Thoracic aorta (tissue), 2 donors: ENCODE measurements around the gene VPS35L. TPM values are rescaled to one million over a fixed set of nuclear protein-coding genes. Genes with fewer than 3 reads are reported as not detected.

Experiments
- ATAC-seq: fragments of 150-250 bp; one replicate; pipeline ENCODE4 v1.8.0; 2017; ENCODE audit warnings: low read depth; ENCODE audit not compliant: insufficient number of reproducible peaks, low FRiP score
- DNase-seq: peaks from one replicate; pipeline ENCODE4 v3.0.0-alpha.2; 2020; ENCODE audit warnings: low spot score
- H3K27ac ChIP-seq, 2 donors: fragments of 200-600 bp; sonication (generic); 1 replicate in 1 of 2; 2 replicates in 1 of 2; pipeline ENCODE4 v1.5.1; 2016; ENCODE audit warnings: mild to moderate bottlenecking in 2 of 2, moderate library complexity in 2 of 2
- H3K27me3 ChIP-seq: fragments of 200-600 bp; sonication (generic); replicated peaks from 2 replicates; pipeline ENCODE4 v1.6.0; 2016; ENCODE audit warnings: mild to moderate bottlenecking; ENCODE audit not compliant: insufficient read depth
- H3K36me3 ChIP-seq: fragments of 200-600 bp; sonication (generic); one replicate; pipeline ENCODE4 v1.5.1; 2016
- H3K4me1 ChIP-seq, 2 donors: fragments of 200-600 bp; sonication (generic); 1 replicate in 1 of 2; 2 replicates in 1 of 2; pipeline versions ENCODE4 v1.5.1 to v1.6.0; 2016; ENCODE audit warnings: low read depth in 2 of 2, mild to moderate bottlenecking in 1 of 2; ENCODE audit not compliant: control insufficient read depth in 1 of 2
- H3K4me3 ChIP-seq: fragments of 200-600 bp; sonication (generic); 2 replicates; pipeline ENCODE4 v1.5.1; 2016; ENCODE audit warnings: mild to moderate bottlenecking
- H3K9me3 ChIP-seq: fragments of 200-600 bp; sonication (generic); 2 replicates; pipeline ENCODE4 v1.5.1; 2016
- total RNA-seq, 2 donors: library from RNA; depleted of rRNA; stranded (reverse); fragments of >200 nt; gene quantifications; one replicate each; pipeline versions ENCODE4 v1.1.0 to v1.2.3, GENCODE V29; 2016
- TF ChIP-seq, protein P1 (sequence below): fragments of 200-600 bp; sonication (generic); IDR thresholded peaks from one replicate; pipeline ENCODE4 v1.5.1; 2019; ENCODE audit warnings: antibody characterized with exemption

VPS35L gene
- total RNA-seq, 2 donors from 2014 or later: 38.2 to 41.6 TPM

DNA sequence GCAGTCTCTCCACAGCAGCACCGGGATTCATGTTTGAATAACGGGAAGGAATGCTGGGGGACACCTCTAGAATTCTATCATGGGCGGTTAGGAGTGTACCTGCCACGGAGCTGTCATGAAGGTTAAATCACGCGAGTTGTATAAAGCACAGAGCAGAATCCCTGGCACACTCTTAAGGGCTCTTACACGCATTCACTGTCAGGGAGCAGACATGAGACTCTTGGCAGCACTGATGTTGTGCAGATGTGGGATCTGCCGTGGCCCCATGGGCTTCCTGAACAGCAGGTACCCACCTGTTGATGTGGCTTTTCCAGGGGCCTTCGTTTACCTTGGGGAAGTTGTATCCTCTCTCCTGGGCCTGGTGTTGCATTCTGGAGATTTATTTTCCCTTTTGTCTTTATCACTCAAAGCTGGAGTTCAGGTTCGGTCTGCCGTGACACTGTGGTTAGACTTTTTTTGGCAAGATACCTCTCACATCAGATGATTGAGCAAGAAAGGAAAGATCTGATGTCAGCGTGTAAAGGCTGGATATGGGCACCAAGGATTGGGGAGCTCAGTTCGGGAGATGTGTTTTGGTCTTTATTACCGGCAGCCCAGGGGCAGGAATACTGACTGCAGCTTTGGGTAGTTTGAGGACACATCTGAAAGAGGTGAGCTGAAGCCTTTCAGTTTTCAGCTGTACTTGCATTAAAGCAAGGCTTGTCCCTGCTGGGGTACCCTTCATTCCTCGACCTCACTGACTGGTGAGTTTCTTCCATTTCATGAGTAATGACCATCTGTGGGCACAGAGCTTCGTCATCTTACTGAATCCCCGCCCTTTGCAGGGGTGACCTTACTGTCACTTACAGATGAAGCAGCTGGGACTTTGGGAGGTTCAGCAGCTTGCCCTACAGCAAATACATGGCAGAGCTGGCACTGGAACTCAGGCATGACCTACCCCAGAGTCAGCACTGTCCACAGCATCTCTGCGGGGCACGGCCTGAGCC is 143.3 kb downstream of the VPS35L start:
- no peak for DNase-seq
- H3K27me3 ChIP-seq: no peaks in the 10 kb centered on the region
- TF ChIP-seq, protein P1, sequence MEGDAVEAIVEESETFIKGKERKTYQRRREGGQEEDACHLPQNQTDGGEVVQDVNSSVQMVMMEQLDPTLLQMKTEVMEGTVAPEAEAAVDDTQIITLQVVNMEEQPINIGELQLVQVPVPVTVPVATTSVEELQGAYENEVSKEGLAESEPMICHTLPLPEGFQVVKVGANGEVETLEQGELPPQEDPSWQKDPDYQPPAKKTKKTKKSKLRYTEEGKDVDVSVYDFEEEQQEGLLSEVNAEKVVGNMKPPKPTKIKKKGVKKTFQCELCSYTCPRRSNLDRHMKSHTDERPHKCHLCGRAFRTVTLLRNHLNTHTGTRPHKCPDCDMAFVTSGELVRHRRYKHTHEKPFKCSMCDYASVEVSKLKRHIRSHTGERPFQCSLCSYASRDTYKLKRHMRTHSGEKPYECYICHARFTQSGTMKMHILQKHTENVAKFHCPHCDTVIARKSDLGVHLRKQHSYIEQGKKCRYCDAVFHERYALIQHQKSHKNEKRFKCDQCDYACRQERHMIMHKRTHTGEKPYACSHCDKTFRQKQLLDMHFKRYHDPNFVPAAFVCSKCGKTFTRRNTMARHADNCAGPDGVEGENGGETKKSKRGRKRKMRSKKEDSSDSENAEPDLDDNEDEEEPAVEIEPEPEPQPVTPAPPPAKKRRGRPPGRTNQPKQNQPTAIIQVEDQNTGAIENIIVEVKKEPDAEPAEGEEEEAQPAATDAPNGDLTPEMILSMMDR: no peak
- no peaks in the 10 kb centered on the region for H3K9me3 ChIP-seq
- no peak for ATAC-seq
- H3K4me3 ChIP-seq: no peak overlapping the region
- H3K27ac ChIP-seq: no peak overlapping the region
- peaks cover 8 to 21% of the 10 kb centered on the region in 2 donors for H3K4me1 ChIP-seq
- peaks cover 8% of the 10 kb centered on the region for H3K36me3 ChIP-seq

GRCh38 chr16:19699472-19699871 is 144.0 kb downstream of the VPS35L start:
- ATAC-seq (no peak), DNase-seq (no peak)
- TF ChIP-seq, protein P1: no peak
- no peak overlapping the region for H3K27ac ChIP-seq
- H3K36me3 ChIP-seq: peaks cover 8% of the 10 kb centered on the region
- H3K9me3 ChIP-seq: no peaks in the 10 kb centered on the region
- H3K27me3 ChIP-seq: no peaks in the 10 kb centered on the region
- no peak overlapping the region for H3K4me3 ChIP-seq
- peaks cover 8 to 21% of the 10 kb centered on the region in 2 donors for H3K4me1 ChIP-seq

DNA sequence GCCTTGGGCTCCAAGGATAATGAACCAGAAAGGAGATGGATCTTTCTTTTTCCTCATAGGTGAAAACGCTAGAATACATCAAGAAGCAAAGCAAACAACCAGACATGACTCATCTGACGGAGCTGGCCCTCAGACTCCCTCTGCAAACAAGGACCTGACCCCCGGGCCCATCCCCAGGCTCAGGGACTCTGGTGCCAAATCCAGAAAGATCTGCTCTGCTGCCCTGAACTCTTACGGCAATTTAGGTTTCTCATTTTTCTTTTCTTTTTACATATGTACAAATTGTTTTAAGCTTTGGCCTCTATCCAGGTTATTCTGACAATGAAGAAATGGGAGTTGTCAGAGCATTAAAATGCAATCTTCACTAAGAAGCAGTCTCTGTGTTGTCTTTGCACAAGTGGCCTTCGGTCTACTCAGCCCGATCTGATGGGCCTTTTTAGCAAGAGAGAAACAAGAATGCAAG is 144.8 kb downstream of the VPS35L start:
- no peaks in the 10 kb centered on the region for H3K9me3 ChIP-seq
- DNase-seq (no peak), ATAC-seq (no peak)
- no peak overlapping the region for H3K4me3 ChIP-seq
- peaks cover 8 to 21% of the 10 kb centered on the region in 2 donors for H3K4me1 ChIP-seq
- peaks cover 12% of the 10 kb centered on the region for H3K36me3 ChIP-seq
- TF ChIP-seq, protein P1: no peak
- H3K27ac ChIP-seq: peak overlapping the region; percentile 7 to 27
- no peaks in the 10 kb centered on the region for H3K27me3 ChIP-seq

- no peak for ATAC-seq
- H3K4me3 ChIP-seq: no peak overlapping the region
- H3K9me3 ChIP-seq: no peaks in the 10 kb centered on the region
- H3K27ac ChIP-seq: peak overlapping the region in 1 of 2 donors; percentile 7
- H3K4me1 ChIP-seq: peaks cover 6 to 17% of the 10 kb centered on the region in 2 donors
- TF ChIP-seq, protein P1: no peak
- DNase-seq: no peak
- H3K36me3 ChIP-seq: peaks cover 12% of the 10 kb centered on the region
- no peaks in the 10 kb centered on the region for H3K27me3 ChIP-seq
Measured at GRCh38 chr16:19701091-19701490, 145.6 kb downstream of the VPS35L start.

DNA sequence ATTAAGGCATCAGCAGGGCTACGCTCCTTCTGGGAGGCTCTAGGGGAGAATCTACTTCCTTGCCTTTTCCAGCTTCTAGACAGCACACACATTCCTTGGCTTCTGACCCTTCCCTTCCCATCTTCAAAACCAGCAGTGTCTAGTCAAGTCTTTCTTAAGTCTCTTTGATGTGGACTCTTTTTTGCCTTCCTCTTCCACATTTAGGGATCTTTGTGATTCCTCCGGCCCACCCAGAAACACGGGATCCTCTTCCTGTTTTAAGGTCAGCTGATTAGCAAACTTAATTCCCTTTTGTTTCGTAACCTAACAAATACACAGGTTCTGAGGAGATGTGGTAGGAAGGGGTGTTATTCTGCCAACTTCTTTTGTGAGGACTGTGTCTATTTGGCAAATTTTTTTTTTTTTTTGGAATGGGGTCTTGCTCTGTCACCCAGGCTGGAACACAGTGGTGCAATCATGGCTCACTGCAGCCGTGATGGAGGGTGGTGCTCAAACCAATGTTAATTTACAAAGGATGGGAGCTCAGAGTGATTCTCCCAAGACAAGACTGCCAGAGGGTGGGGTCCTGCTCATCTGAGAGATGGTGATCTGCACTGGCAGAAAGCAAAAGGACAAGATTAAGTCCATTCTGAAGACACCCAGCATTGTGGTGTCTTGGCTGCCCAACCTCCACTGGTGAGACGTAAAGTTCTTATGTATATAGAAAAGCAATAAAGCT is 147.8 kb downstream of the VPS35L start:
- DNase-seq (no peak), ATAC-seq (no peak)
- TF ChIP-seq, protein P1: no peak
- Histone ChIP-seq H3K27ac (no peak overlapping the region), H3K9me3 (no peaks in the 10 kb centered on the region), H3K4me3 (no peak overlapping the region), H3K36me3 (peaks cover 12% of the 10 kb centered on the region), H3K27me3 (no peaks in the 10 kb centered on the region), H3K4me1 (peaks cover 0 to 9% of the 10 kb centered on the region in 2 donors)
